NCI-H2227 (cell line): ENCODE results near the gene CCDC157.
"Not testable (repeated sequence)": the region's sequence is repeated elsewhere in the genome, so short reads cannot be mapped to it uniquely, and the experiment has no call there.

Experiments used
- DNase-seq: peaks from one replicate; lab custom pipeline; 2025; ENCODE audit not compliant: unreplicated experiment; lab: John Stamatoyannopoulos, UW

The CCDC157 gene

DNA sequence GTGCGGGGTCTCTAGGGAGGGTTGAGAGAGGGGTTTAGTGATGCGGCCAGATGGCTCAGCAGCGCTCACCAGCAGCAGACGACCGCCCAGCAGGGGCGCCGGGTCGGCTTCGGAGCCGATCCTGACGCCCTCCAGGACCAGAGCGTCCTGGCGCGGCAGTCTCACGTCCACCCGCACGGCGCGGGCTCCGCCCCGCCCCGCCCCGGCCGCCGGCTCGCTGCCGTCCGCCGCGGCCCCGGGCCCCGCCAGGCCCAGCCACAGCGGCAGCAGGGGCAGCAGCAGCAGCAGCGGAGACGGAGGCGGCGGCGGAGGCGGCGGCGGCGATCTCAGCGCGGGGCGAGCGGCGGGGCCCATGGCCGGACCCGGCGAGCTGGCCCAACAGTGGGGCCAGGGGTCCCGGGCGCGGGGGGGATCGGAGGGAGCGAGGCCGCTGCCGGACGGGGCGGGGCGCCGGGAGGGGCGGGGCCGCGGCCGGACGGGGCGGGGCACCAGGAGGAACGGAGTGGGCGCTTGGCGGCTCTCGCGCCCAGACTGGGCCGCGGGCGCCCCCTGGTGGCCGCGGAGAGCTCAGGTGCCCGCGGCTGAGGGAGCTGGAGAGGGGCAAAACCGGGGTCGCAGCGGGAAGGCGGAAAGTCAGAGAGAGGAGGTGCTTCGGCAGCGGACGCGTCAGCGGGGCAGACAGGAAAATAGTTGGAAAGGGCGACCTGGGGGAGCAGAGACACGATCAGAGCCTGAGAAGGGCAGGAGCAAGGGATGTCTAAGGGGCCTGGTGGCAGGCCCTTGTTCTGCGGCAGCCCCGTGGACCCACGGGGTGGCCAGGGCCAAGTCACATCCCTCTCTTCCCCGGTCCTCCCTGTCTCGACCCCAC is 30.4 kb downstream of the CCDC157 start, which contains the start of gene RNF215:
Gene RNF215, minus strand, starts transcription at position 452 of the 868 bp plus-strand sequence. Its CDS starts 98 bp downstream, at position 354.
- peak; percentile 91 for DNase-seq

DNA sequence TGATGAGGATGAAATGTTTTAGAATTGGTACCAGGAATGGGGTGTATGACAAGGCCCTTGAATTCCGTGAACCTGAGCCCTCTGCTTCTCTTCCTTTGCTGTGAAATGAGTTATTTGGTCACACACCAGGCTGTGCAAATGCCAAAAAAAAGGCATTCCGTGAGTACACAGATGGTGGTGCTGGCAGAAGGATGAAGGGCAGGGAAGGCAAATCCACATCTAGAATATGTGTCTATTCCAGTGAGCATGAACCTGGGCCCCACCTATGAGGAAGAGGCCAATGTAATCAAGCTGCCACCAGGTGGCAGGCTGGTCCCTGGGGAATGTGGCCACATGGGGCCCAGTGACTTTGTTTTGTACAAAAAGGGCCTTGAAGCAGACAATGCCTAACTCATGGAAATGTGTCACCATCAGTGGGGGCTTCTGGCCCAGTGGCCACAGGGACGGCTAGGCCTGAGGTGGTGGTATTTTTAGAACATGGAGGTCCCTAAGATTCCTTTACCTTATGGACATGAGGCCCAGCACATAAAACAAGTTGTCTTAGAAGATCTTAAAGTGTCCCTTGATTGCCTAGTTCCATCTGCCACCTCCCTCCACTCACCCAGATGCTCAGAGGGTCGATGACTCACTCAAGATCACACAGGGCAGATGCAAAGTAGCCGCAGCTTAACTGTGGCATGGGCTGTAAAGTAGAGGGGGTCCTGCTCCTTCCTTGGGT is 34.3 kb downstream of the CCDC157 start:
- peak; percentile 54 for DNase-seq

DNA sequence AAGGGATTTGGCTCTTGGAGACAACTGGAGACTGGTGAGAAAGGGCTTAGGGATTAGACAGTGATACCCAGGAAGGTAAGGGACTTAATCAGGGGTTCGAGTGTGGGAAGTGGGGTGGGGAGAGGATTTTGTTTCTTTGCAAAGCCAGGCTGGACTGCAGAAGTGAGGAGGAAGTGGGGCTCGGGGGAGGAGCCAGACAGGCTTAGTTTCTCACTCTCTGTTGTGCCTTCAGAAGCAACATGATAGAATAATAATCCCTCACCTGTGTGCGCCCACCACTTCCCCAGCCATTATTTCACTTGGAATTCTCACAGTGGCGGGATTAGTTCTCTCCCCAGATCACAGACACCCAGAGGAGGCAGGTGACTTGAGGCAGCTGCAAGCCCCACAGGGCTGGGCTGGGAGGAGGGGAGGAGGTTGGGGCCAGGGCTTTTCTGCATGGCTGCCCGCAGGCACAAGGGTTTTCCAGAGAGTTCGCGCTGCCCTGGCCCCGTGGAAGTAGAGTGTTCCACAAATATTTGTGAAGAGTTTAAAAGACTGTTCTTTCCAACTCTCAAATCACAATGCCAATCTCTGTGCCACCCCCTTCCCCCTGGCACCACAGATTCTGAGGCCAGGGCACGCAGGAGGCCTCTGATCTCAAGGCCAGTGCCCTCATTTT is 36.0 kb downstream of the CCDC157 start:
- no peak for DNase-seq

DNA sequence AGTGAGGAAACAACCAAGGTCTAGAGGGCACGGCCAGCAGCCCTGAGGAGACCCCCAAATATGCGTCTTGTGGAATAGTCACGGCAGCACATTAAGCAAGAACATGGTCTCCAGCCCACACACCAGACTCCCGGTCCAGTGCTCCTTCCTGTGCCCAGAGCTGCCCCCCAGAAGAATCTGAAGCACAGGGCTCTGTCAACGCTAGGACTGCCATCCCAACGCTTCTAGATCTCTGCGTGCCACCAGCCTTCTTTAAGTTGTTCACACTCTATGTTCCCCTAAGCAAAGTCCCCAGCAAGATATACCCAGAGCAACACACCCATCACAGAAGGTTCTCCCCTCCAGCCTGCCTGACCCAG is 36.5 kb downstream of the CCDC157 start:
- no peak for DNase-seq

DNA sequence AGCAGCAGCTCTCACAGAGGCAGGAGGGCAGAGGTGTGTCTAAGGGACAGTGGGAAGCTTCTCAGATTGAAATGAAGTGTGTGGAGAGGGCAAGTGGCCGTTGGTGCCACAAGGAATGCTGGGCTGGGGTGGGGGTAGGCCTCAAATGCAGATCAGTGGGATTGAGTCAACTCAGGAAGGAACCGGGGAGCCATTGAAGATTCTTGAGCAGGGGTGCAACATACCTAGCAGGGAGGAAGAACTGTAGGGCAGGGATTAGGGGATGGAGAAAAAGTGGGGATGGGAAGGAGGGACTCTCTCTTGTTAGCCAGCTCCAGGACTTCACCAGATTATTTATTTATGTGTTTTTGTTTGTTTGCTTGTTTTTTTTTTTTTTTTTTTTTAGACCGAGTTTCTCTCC is 37.1 kb downstream of the CCDC157 start:
- no peak for DNase-seq

DNA sequence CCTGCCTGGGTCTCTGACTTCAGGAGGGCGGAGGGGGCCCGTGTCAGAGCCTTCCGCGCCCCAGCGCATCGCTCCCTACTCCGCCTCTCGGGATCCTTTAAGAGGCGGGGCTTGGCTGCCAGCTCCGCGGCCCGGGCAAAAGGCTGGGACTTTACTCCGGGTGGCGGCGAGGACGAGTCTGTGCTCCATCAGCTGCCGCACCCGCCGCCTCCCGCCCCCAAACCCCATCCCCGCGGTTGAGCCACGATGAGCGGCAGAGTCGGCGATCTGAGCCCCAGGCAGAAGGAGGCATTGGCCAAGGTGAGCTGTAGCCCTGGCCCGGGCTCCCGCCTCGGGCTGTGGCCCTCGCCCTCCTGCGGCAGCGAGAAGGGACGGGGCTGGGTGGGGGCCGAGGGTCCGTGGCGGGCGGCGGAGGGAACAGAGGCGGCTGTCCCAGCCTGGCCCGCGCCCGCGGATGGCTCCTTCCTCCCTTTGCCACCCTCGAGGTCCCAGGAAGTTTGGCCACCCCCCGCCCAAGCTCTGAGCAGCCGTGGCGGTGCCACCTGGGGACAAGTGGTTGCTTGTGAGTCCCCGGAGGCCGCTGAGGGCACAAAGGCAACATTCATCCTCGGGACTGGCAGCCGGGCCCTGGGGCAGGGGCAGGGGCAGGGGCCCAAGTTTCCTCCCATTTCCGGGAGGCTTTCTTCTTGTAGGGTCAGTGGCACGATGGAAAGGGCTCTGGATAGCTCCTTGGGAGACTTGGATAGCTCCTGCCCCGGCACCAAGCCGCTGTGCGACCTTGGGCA is 40.3 kb downstream of the CCDC157 start, which contains the start of gene SEC14L2:
Gene SEC14L2, plus strand, starts transcription at position 148 of the 785 bp plus-strand sequence. Its CDS starts 99 bp downstream, at position 247.
- DNase-seq, result peak; percentile 56

DNA sequence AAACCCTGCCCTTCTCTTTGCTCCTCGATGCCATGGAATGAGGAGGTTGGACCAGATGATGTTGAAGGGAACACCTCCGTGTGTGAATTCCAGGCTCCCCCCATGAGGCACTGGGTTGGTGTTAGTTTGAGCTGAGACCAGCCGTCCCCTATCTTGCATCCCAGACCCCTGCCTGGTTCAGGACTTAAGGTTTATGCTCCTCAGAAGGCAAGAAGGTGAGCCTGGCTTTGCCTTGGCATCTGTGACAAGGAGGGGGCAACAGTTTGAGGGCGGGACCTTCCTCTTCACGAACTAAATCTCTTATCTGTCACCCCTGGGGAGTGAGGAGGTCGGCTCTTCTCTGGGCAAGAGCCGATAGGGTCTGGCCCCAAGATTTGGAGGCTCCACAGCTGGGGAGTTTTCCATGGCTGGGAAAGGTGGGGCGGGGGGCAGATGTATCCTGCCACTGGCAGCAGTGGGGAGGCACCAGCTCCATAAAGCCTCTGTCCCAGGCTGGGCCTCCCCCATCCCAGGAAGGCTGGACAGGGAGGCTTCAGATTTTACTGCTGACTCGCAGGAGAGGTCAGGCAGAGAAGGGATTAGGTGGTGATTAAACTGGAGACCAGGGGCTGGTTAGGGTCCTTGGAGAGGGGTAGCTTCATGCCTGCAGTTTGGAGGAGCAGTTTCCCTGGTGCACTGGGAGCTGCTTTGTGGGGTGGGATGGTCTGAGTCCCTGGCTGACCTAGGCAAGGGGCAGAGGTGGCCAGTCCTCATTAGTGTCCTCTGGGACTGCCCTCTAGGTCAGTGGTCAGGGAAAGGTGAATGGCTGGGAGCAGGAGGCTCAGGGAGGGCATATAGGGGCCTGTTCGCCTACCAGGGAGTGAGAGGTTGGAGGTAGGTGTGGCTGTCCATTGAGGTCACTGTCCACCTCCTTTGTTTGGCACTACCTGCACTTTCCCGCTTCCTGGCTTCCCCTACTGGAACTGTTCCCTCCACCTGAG is 41.1 kb downstream of the CCDC157 start:
- DNase-seq, result no peak

DNA sequence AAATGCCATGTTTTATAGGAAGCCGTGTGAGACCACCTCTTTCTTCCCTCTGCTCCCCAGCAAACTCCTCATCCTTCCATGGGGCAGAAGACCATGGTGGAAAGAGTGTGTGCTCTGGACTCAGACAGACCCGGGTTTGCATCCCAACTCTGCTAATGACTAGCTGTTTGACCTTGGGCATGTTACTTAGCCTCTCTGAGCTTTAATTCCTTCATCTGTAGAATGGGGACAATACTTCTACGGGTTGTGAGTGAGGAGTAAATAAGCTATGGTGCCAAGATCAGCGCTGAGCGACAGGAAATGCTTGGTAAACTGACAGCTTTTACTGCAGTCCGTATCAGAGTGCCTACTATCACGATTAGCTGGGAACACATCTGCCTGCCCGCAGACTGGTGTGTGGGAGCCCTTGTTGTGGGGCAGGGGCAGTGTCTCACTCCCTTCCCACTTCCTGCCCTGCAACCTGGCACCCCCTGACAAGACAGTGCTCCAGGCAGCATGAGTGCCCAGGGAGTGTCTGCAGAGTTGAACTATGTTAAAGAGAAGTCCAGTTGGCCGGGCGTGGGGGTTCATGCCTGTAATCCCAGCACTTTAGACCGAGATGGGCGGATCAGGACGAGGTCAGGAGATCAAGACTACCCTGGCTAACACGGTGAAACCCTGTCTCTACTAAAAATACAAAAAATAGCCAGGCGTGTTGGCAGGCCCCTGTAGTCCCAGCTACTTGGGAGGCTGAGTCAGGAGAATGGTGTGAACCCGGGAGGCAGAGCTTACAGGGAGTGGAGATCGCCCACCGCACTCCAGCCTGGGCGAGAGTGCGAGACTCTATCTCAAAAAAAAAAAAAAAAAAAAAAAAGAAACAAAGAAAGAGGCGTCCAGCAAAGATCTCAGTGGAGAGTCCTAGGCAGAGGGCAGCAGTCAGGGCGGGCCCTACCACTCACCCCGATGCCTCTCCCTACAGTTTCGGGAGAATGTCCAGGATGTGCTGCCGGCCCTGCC is 42.2 kb downstream of the CCDC157 start:
- no peak for DNase-seq

DNA sequence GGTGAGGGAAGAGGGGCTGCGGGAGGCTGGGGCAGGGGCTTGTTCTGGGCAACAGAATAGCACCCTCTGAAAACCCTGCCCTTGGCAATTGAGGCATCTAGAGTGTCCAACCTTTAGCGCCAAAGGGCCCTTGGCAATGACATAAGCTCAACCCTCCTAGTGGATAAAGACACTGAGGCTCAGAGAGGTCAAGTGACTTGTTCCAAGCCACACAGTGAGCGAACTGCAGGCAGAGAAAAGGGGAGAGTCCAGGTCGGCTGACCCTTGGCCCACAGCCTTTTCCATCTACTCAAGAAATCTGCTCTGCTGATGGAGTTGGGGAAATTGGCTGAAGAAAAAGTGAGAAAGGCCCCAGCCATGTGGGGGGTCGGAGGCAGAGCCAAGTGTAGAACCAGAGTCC is 42.9 kb downstream of the CCDC157 start:
- DNase-seq, result no peak

DNA sequence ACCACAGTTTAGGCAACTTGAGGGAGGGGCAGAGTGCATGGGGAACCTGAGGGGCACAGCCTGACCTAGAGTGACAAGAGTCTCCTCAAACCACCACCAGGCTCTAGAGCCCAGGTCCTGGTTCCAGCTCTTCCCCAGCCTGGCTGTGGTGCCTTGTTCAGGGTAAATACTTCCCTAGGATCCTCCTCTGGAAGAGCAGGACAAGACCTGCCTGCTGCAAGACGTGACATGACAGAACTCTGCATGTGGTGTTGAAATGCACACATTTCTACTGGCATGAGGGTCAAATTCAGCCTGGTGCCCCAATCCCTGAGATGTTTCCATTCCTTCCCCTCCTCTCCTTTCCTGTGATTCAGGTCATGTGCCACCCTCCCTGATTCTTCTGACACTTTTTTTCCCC is 43.4 kb downstream of the CCDC157 start:
- no peak for DNase-seq

DNA sequence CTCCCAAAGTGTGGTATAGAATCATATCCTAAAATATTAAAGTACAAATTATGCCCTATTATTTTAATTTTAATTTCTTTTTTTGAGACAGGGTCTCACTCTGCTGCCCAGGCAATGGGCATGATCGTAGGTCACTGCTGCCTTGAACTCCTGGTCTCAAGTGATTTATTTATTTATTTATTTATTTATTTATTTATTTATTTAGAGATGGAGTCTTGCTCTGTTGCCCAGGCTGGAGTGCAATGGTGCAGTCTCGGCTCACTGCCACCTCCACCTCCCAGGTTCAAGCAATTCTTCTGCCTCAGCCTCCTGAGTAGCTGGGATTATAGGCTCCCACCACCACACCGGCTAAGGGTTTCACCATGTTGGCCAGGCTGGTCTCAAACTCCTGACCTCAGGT is 44.2 kb downstream of the CCDC157 start:
- not testable (repeated sequence) for DNase-seq

DNA sequence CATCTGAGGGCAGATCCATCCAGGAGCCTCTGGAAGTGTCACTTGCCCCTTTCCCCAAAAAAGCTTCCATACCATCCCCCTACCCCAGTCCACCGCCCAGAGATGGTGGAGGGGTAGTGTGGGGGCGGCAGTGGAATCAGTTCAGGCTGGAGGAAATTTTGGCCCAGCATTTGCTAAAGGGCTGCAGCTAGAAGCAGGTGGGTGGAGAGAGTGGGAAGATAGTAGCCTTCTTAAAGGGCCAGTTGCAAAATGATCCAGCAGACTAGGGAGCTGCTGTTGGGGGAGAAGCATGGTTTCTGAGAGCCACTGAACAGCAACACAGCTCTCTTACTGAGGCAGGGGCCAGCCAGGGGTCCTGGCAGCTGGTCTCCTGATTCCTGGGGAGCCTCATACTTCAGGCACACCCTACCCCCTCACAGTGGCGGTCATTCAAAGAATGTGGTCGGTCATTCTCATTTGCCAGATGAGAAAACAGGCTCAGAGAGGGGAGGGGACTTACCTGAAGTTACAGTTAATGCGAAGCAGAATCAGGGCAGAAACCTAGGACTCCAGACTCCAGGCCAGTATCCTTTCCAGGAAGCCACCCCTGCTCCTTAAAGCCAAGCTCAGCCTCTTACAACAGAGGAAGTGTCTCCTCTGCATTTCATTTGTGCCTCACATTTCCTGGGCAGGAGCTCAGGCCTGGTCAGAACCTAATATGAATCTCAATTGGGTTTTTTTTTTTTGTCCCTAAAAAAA is 45.4 kb downstream of the CCDC157 start:
- no peak for DNase-seq

DNA sequence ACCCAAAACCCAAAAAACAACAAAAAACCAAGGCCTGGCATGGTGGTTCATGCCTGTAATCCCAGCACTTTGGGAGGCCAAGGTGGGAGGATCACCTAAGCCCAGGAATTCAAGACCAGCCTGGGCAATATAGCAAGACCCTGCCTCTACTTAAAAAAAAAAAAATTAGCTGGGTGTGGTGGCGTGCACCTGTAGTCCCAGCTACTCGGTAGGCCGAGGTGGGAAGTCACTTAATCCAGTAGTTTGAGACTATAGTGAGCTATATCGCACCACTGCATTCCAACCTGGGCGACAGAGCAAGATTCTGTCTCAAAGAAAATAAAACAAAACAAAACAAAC is 45.9 kb downstream of the CCDC157 start:
- not testable (repeated sequence) for DNase-seq

DNA sequence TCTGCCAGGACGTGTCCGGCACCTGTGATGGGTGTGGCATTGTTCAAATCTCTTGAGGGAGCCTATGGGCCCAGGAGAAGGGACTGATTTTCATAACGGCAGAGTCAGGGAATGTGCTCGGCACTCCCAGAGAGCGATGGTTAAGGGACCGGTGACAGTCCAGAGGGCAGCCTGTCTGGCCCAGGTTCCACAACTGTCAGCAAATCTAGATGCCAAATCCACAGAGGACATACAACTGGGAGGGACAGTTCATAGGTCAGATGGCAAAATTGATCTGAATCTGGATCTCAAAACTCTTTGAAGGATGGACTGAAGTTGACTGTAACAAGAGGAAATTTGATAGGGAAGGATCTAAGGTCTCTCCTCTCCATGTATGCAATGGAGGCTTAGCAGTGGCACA is 47.5 kb downstream of the CCDC157 start:
- no peak for DNase-seq

DNA sequence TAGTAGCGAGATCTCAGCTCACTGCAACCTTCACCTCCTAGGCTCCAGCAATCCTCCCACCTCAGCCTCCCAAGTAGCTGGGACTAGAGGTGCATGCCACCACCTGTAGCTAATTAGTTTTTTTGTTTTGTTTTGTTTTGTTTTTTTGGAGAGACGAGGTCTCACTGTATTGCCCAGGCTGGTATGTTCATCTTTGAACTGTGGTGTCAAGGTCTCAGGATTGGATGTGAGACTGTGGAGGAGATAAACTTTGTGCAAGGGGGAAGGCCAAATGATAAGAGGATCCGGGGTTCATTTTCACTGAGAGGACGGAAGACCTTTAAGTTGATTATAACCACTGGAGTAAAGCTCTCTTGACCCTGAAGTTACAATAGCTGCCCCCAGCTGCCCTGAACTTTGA is 48.9 kb downstream of the CCDC157 start:
- DNase-seq, result no peak

DNA sequence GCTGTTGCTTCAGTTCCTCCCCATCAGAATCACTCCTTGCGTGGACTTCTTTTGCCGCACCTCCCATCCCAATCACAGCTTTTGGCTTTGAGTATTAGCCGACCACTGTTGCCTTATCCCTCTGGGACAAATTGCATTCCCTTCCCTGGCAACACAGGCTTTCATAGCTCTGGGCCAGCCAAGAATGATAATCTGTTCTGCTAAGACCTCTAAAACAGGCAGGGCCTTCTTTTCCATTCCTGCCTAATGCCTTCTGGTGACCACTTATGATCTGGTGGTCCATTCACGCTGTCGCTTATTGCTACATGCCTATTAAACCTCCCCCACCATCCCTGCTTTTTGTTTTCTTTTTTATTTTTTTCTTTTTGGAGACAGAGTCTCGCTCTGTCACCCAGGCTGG is 49.6 kb downstream of the CCDC157 start:
- DNase-seq, result no peak

DNA sequence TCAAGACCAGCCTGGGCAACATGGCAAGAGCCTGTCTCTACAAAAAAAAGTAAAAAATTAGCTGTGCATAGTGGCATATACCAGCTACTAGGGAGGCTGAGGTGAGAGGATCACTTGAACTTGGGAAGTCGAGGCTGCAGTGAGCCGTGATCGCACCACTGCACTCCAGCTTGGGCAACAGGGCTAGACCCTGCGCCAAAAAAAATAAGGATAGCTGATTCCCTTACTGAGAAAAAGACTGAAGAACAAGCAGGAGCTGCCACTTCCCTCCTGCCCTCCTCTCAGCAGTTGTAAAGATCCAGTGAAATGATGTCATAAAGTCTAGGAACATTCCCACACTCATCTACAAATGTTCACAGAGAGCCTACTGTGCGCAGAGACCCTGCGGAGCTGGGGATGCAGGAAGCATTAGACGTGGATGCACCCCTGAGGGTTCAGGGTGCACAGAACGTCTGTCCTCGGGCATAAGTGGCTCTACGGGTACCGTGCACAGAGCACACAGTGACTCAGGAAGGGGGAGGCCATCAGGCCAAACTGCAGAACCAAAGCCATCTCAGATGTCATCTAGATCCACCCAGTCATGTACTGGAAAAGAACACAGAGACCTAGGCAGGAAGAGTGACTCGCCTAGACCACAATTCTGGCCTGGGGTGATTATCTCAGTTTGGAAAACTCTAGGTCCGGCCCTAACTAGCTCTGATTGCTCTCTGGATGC is 51.7 kb downstream of the CCDC157 start:
- no peak for DNase-seq
